IPS-18a (cell line): ENCODE results near the gene ZBTB7C.

ENCODE experiments used
- H3K27ac ChIP-seq: one replicate; pipeline ENCODE4 v1.5.1; 2013; ENCODE audit warnings: low read length
- H3K27me3 ChIP-seq: one replicate; pipeline ENCODE4 v1.6.1; 2013; ENCODE audit warnings: mild to moderate bottlenecking, low read length; ENCODE audit not compliant: control insufficient read depth, insufficient read depth
- H3K36me3 ChIP-seq: one replicate; pipeline ENCODE4 v1.6.1; 2013; ENCODE audit warnings: low read depth, low read length; ENCODE audit not compliant: control insufficient read depth
- H3K4me1 ChIP-seq: one replicate; pipeline ENCODE4 v1.6.1; 2013; ENCODE audit warnings: low read depth, low read length; ENCODE audit not compliant: control insufficient read depth
- H3K4me3 ChIP-seq: one replicate; pipeline ENCODE4 v1.5.1; 2013; ENCODE audit warnings: low read length
- H3K9ac ChIP-seq: one replicate; pipeline ENCODE4 v1.6.1; 2013; ENCODE audit warnings: mild to moderate bottlenecking, low read length, moderate library complexity
- H3K9me3 ChIP-seq: one replicate; pipeline ENCODE4 v1.6.1; 2013; ENCODE audit warnings: low read depth, low read length; ENCODE audit not compliant: control insufficient read depth

Gene ZBTB7C

DNA sequence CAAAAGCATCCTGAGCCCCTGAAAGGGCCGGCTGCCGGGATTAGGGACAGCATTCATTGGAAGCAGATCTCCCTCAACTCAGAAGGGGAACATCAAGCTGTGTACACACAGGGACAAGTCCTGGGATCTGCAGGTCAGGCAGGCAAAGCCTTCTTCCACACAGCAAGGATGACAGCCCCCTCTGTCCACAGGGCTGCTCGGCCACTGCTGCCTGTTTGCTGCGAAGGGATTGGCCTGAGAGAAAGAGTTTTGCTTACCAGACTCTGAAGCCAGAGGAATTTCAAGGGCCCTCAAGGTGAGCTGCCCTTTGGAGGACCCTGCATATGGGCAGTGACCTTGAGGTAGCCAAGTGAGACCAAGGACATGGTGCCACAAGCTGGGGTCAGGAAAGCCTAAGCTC is 11.1 kb downstream of the ZBTB7C start:
- no peak overlapping the region for H3K9ac ChIP-seq
- H3K9me3 ChIP-seq, result no peaks in the 10 kb centered on the region
- no peak overlapping the region for H3K27ac ChIP-seq
- H3K27me3 ChIP-seq, result no peaks in the 10 kb centered on the region
- no peak overlapping the region for H3K4me3 ChIP-seq
- H3K36me3 ChIP-seq, result no peaks in the 10 kb centered on the region
- peaks cover 9% of the 10 kb centered on the region for H3K4me1 ChIP-seq

DNA sequence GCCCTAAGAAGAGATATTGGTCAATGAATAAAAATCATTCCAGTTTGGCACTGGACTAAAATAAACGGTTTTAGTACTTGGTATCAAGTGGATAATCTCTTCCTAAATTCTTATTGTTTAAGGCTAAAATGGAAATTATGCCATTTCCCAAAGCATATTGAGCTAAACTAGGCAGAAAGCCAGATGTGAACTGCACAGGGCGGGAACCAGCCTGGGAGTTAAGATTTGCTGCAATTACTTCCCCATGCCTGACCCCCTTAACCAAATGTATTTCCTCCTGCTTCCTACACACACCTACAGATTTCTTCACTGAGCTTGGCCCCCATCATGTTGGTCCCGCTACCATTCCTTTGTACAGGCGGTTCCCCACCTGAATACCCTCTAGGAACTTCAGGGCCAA is 12.2 kb downstream of the ZBTB7C start:
- H3K9me3 ChIP-seq, result no peaks in the 10 kb centered on the region
- peaks cover 9% of the 10 kb centered on the region for H3K4me1 ChIP-seq
- no peak overlapping the region for H3K27ac ChIP-seq
- H3K36me3 ChIP-seq, result no peaks in the 10 kb centered on the region
- no peak overlapping the region for H3K9ac ChIP-seq
- H3K27me3 ChIP-seq, result no peaks in the 10 kb centered on the region
- no peak overlapping the region for H3K4me3 ChIP-seq

DNA sequence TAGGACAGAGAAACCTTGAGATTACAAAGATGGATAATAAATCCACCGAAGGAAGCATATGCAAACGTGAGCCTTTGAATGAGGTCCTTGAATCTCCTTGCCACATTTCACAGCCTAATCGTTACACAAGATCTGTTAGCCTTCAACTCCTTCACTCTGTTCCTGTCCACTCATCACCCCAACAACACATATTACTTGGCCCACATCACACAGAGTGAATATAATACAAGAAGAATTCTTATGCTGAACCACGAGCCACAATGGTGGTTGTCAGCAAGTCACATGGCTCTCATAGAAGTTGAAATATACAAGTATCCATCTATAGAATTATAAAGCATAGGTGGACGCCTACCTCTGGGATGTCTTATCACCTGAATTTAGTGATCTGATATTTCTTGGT is 12.6 kb downstream of the ZBTB7C start:
- Histone ChIP-seq H3K27me3 (no peaks in the 10 kb centered on the region), H3K4me1 (peaks cover 9% of the 10 kb centered on the region), H3K4me3 (no peak overlapping the region), H3K9me3 (no peaks in the 10 kb centered on the region), H3K27ac (no peak overlapping the region), H3K9ac (no peak overlapping the region), H3K36me3 (no peaks in the 10 kb centered on the region)

DNA sequence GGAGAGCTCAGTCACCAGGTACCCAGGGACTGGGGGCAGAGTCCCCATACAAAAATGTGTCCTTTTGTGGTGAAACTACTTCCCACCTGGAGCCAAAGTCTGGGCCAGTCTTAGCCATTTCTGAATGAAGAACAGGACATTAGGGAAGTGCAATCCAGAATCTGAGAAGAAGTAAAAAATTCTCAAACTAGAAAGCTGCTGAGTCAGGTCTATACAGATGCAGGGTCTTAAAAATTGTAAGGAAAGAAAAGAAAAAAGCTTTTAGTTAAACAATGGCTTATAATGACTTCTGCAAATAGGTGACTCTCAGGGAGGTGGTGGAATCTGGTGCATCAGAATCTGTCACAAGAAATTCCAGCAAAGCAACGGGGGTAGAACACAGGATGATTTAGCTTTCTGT is 13.5 kb downstream of the ZBTB7C start:
- Histone ChIP-seq H3K27ac (no peak overlapping the region), H3K9ac (no peak overlapping the region), H3K4me1 (peaks cover 9% of the 10 kb centered on the region), H3K4me3 (no peak overlapping the region), H3K36me3 (no peaks in the 10 kb centered on the region), H3K9me3 (no peaks in the 10 kb centered on the region), H3K27me3 (no peaks in the 10 kb centered on the region)

DNA sequence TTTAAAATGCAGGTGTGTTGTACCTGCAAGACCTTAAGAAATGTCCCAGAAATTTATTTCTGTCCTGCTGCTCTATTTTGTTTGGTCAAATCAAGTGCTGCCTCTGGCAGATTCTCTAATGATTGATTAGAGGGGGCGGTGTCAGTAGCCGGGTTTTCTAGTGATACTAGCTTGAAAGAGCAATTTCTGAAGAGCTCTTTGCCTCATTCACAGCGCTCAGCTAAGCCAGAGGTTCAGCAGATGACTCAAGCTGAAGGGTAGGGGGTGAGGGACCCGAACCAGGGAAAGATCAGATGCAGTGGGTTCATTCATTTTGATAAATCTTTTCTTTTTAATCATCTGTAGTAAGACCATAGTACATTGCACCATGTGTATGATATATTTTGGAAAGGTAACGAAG is 15.0 kb downstream of the ZBTB7C start:
- no peaks in the 10 kb centered on the region for H3K9me3 ChIP-seq
- no peak overlapping the region for H3K27ac ChIP-seq
- no peaks in the 10 kb centered on the region for H3K36me3 ChIP-seq
- H3K4me1 ChIP-seq, result peaks cover 9% of the 10 kb centered on the region
- H3K9ac ChIP-seq, result no peak overlapping the region
- no peak overlapping the region for H3K4me3 ChIP-seq
- H3K27me3 ChIP-seq, result no peaks in the 10 kb centered on the region

DNA sequence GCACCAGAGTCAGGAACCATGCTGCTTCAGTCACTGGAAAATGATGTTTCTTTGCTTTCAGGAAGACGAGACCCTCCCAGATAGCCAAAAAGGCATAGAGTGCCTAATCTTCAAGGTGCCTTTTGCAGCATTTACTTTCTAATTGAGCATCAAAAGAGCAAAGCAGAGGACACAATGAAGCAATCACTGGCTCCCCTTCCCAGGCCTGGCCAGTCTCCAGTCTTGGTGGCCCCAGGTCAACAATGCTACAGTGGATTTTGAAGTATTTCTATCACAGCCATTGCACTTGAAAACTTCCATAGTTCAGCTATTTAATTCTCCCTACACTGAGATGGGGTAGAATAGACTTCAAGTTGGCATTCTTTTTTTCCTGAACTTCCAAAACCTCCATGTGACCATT is 15.4 kb downstream of the ZBTB7C start:
- Histone ChIP-seq H3K4me3 (no peak overlapping the region), H3K27me3 (no peaks in the 10 kb centered on the region), H3K9ac (no peak overlapping the region)

DNA sequence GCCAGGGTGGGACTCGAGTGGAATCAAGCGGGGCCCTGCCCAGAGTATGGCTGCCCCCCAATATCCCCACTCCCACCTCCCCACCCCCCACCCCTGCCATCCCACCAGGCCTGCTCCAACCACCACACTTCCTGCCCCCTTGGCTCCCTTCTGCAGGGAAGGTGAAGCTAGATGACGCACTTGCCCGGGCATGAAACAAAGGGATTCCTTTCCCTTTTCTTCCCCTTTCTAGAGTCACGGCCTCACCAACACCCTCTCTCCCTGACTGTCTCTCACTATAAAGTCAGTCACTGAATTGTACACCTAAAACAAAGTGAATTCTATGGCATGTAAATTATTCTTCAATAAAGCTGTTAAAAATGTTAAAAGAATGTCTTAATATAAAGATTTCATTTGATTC is 16.0 kb downstream of the ZBTB7C start:
- peaks cover 9% of the 10 kb centered on the region for H3K4me1 ChIP-seq

More for the DNA sequence above, 15.4 kb downstream of the ZBTB7C start:
- H3K4me1 ChIP-seq, result peaks cover 9% of the 10 kb centered on the region
- H3K9me3 ChIP-seq, result no peaks in the 10 kb centered on the region
- H3K27ac ChIP-seq, result no peak overlapping the region
- no peaks in the 10 kb centered on the region for H3K36me3 ChIP-seq

DNA sequence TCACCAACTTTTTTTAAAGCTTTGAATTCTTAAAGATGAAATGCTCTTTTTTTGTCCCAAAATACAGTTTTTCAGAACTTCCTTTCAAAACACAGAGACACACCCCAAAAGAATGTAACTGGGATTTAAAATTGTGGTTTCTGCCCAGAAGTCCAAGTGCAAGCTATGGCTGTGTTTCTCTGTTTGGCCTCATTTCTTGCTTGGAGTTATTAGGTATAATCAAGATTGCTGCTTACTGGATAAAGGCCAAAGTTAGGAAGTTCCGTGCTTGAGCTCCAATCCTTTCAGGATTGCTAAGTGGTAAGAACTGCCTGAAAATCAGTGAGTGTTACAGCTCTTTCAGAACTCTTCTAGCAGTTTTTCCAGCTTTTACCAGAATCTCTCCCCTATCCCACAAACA is 16.9 kb downstream of the ZBTB7C start:
- H3K4me1 ChIP-seq, result peaks cover 9% of the 10 kb centered on the region
- no peaks in the 10 kb centered on the region for H3K36me3 ChIP-seq
- no peaks in the 10 kb centered on the region for H3K9me3 ChIP-seq
- no peaks in the 10 kb centered on the region for H3K27me3 ChIP-seq
- no peak overlapping the region for H3K27ac ChIP-seq
- no peak overlapping the region for H3K4me3 ChIP-seq
- H3K9ac ChIP-seq, result no peak overlapping the region

More for the DNA sequence above, 16.0 kb downstream of the ZBTB7C start:
- Histone ChIP-seq H3K9ac (no peak overlapping the region), H3K36me3 (no peaks in the 10 kb centered on the region), H3K9me3 (no peaks in the 10 kb centered on the region), H3K4me3 (no peak overlapping the region), H3K27ac (no peak overlapping the region), H3K27me3 (no peaks in the 10 kb centered on the region)

DNA sequence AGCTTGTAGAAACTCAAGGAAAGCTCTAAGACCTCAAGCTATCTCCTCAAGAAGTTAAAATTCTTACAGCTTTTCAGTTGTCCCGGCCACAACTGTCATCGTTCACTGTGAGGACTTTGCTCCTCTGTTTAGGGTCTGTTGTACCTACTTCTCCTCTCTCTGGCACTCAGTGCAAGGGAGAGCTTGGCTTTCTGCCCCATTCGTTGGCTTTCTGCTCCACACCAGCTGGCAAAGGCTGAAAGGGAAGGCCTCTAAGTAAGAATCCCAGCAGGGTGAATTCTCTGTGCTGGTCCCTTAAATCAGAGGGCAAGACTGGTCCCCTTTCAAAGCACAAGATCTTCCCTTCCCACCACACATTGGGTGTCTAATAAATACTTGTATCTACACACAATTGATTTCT is 17.3 kb downstream of the ZBTB7C start:
- Histone ChIP-seq H3K27me3 (no peaks in the 10 kb centered on the region), H3K9me3 (no peaks in the 10 kb centered on the region), H3K4me1 (peaks cover 9% of the 10 kb centered on the region), H3K36me3 (no peaks in the 10 kb centered on the region), H3K4me3 (no peak overlapping the region), H3K27ac (no peak overlapping the region), H3K9ac (no peak overlapping the region)

DNA sequence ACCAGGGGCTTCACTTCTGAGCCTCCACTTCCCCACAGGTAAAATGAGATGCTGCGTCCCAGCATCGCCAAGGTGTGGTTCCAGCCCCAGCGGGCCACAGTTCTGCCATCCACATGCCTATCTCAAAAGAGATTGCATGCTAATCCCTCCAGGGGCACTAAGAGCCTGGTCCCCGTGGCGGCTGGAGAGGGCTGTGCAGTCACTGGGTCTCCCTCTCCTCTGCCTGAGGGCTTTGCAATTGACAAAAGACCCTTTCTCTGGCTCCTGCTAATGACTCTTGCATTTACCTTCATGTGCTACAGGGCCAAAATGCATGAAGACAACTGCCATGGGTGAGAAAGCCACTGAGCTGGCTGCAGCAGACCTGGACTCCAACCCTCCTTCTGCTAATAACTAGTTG is 18.5 kb downstream of the ZBTB7C start:
- H3K36me3 ChIP-seq, result no peaks in the 10 kb centered on the region
- H3K4me3 ChIP-seq, result no peak overlapping the region
- H3K27ac ChIP-seq, result no peak overlapping the region
- no peak overlapping the region for H3K9ac ChIP-seq
- peaks cover 9% of the 10 kb centered on the region for H3K4me1 ChIP-seq
- no peaks in the 10 kb centered on the region for H3K9me3 ChIP-seq
- no peaks in the 10 kb centered on the region for H3K27me3 ChIP-seq

DNA sequence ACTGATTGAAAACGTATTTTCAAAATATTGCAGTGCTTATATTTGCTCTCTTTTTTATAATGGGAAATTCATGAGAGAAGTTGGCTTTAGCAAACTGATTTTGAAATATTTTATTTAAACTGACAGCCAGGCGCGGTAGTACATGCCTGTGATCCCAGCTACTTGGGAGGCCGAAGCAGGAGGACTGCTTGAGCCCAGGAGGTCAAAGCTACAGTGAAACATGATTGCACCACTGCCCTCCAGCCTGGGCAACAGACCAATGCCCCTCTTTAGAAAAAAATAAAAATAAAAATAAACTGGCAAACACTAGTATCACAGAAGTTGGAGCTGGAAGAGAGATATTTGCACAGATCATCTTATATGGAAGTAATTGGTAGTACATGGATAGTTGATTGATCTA is 20.7 kb downstream of the ZBTB7C start:
- Histone ChIP-seq H3K27ac (no peak overlapping the region), H3K27me3 (no peaks in the 10 kb centered on the region), H3K4me1 (peaks cover 2% of the 10 kb centered on the region), H3K9me3 (no peaks in the 10 kb centered on the region), H3K9ac (no peak overlapping the region), H3K4me3 (no peak overlapping the region), H3K36me3 (no peaks in the 10 kb centered on the region)

DNA sequence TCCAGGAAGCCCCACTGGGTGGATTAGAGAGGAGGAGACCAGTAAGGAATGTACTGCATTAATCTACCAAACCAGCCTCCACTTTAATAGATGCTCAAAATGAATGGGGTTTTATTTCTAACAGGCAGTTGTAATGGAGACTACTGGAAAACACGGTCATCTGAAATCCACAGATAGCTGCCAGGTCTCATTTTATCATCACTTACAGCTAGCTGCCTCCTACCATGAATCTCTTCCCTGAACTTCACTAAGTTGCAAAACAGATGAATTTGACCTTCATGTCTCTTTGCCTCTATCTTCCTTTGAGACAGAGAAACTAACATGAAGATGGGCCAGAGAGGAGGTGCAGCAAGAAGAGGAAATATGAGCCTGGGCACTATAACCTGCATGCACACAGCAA is 21.9 kb downstream of the ZBTB7C start:
- Histone ChIP-seq H3K4me3 (no peak overlapping the region), H3K4me1 (no peaks in the 10 kb centered on the region), H3K9me3 (no peaks in the 10 kb centered on the region), H3K27ac (no peak overlapping the region), H3K27me3 (no peaks in the 10 kb centered on the region), H3K36me3 (no peaks in the 10 kb centered on the region), H3K9ac (no peak overlapping the region)
